Gastrocnemius medialis (tissue), 4 donors: ENCODE data around the gene TMEM200C. TPM values are rescaled to one million over a fixed set of nuclear protein-coding genes. Genes with fewer than 3 reads are reported as not detected.

Source experiments
- ATAC-seq, 2 donors: fragments of 150-250 bp; one replicate each; pipeline ENCODE4 v1.9.1; 2016
- DNase-seq, 2 donors: peaks; one replicate each; pipeline ENCODE4 v3.0.0-alpha.2; 2019
- H3K27ac ChIP-seq, 4 donors: fragments of 200-600 bp; sonication (generic); 1 replicate in 1 of 4; 2 replicates in 3 of 4; pipeline ENCODE4 v1.5.1; 2016 to 2018; ENCODE audit warnings: mild to moderate bottlenecking in 2 of 4, moderate library complexity in 1 of 4
- H3K27me3 ChIP-seq, 3 donors: fragments of 200-600 bp; sonication (generic) in 2 of 3; 1 replicate in 1 of 3; 2 replicates in 2 of 3; pipeline versions ENCODE4 v1.5.1 to v1.6.0; 2016 to 2019; ENCODE audit warnings: mild to moderate bottlenecking in 1 of 3, moderate library complexity in 1 of 3
- H3K36me3 ChIP-seq, 2 donors: fragments of 200-600 bp; sonication (generic) in 1 of 2; one replicate each; pipeline ENCODE4 v1.5.1; 2017 to 2018
- H3K4me1 ChIP-seq, 2 donors: fragments of 200-600 bp; sonication (generic) in 1 of 2; one replicate each; pipeline ENCODE4 v1.5.1; 2016 to 2017; ENCODE audit warnings: mild to moderate bottlenecking in 2 of 2
- H3K4me3 ChIP-seq, 4 donors: fragments of 200-600 bp; sonication (generic) in 3 of 4; 1 replicate in 1 of 4; 2 replicates in 3 of 4; pipeline ENCODE4 v1.5.1; 2016 to 2019; ENCODE audit warnings: mild to moderate bottlenecking in 2 of 4
- H3K9me3 ChIP-seq, 3 donors: fragments of 200-600 bp; sonication (generic) in 2 of 3; 1 replicate in 1 of 3; 2 replicates in 2 of 3; pipeline ENCODE4 v1.5.1; 2016 to 2019
- CTCF ChIP-seq, 5 experiments: fragments of 450-650 bp in 3 of 5; fragments of 200-600 bp in 2 of 5; sonication (generic) in 2 of 5; IDR thresholded peaks in 4 of 5; conservative IDR thresholded peaks in 1 of 5; 1 replicate in 4 of 5; 2 replicates in 1 of 5; pipeline ENCODE4 v1.5.1; 2016 to 2019; ENCODE audit warnings: antibody characterized with exemption in 5 of 5, mild to moderate bottlenecking in 3 of 5, moderate library complexity in 3 of 5
- POLR2A ChIP-seq, 2 donors: fragments of 450-650 bp; IDR thresholded peaks; one replicate each; pipeline ENCODE4 v1.6.1; 2017; ENCODE audit warnings: antibody characterized with exemption in 2 of 2, mild to moderate bottlenecking in 2 of 2, moderate library complexity in 2 of 2
- in situ Hi-C, 4 donors: fragments of 200-750 bp; cut with MboI; loops; one replicate each; pipeline versions ENCODE4 v1.15.0 to v1.8.0; 2017; ENCODE audit warnings: low sequenced_read_pairs in 4 of 4
- intact Hi-C: fragments of 100-400 bp; cut with DNase I; formaldehyde crosslinking; loops from one replicate; pipeline ENCODE4 v1.15.1; 2023; ENCODE audit warnings: low total_unique reads
- total RNA-seq, 4 donors: library from RNA; depleted of rRNA; stranded (reverse); fragments of >200 nt; gene quantifications; one replicate each; pipeline versions ENCODE4 v1.1.0 to v1.2.3, GENCODE V29; 2016

Gene TMEM200C
- total RNA-seq, 4 donors from 2014 or later: 0.07 TPM; not detected in 3

DNA sequence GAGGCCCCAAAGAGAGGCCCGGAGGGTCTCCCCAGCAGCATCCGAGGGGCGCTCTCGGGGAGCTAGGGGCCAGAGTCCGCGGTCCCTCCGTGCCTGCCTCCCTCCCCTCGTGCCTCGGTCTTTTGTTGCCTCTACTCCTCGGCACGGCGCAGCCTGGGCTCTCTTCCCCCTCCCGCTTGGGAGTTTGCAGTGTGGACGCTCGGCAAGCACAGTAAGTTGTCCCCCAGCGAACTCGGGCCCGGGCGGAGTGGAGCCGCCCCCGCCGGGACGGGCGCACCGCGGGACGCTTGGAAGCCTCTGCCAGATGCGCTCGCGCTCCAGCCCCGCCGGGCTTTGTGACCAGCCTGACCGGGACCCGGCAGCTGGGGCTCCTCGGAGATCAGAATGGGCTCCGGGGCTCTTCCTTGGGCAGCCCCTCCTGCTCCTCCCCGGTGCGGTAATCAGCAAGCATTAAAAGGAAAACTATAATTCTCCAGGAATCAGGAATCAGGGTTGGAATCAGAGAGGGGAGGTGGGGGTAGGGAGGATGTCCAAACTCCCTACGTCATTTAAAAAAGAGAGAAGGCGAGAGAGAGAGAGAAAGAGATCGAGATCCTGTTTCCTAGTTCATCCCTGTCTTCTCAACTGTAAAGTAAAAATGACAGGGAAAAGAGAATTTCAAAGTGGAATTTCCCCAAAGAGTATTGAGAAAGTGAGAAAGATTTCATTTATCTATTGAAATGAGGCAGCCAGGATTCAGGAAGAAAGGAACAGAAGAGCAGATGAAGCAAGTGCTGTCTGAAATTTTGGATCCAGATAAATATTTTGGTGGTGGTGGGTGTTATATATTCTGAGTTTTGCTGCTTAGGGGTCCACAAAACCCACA, 786 bp upstream of the TMEM200C start:
- no peaks in the 10 kb centered on the region for H3K36me3 ChIP-seq

DNA sequence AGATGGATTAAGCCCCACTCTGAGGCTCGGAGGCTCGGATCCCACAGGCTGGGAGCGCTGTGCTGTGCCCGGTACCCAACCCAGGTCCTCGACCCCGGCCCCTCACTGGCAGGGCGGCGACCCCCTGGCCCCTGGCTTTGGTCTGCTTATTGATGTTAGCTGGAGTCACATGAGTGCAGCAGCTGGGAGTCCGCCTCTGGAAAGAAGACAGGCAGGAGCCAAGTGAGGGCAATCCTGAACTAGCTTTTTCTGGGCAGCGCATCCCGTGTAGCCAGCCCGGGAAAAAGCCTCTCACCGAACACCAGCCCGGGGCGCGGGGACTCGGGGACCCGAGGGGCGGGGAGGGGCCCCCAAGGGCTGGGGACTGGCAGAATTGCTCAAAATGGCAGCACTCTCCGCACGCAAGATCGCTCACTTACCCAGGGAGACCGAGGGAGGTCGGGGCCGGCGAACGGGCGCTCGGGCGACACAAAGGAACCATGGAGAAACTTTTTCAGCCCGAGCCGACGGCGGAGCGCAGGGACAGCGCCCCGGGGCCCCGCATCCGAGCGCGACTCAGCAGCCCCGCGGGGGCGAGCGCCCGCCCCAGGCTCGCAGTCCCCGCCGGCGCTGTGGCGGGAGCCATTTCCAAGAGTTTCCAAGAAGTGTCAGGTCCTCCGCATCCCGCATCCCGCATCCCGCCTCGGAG, 567 bp downstream of the TMEM200C start:
- in situ Hi-C loops (loop anchor here in 3 of 4 donors (25.0 kb wide), 2 partner anchors 593 to 993 kb away; no protein-coding TSS in a partner anchor), intact Hi-C loops (loop anchor here (10.0 kb wide), 1 partner anchor 290 kb away; no protein-coding TSS in a partner anchor)
- Histone ChIP-seq H3K27ac (no peak overlapping the region), H3K27me3 (peaks cover 57 to 76% (median 72%) of the 10 kb centered on the region in 3 donors), H3K4me1 (peaks cover 0 to 15% of the 10 kb centered on the region in 2 donors), H3K36me3 (no peaks in the 10 kb centered on the region), H3K4me3 (peak overlapping the region; percentile 34 to 42 (median 38)), H3K9me3 (no peaks in the 10 kb centered on the region)
- ATAC-seq: no peak
- DNase-seq: no peak
- TF ChIP-seq CTCF (IDR thresholded peaks at IDR 0.05 in 4 of 5, conservative IDR thresholded peaks at IDR 0.05 in 1 of 5) (no peak), POLR2A (IDR thresholded peaks at IDR 0.05) (no peak)

More for the DNA sequence above, 786 bp upstream of the TMEM200C start:
- TF ChIP-seq POLR2A (IDR thresholded peaks at IDR 0.05) (no peak), CTCF (IDR thresholded peaks at IDR 0.05 in 4 of 5, conservative IDR thresholded peaks at IDR 0.05 in 1 of 5) (no peak)
- no peak for DNase-seq
- intact Hi-C loops (loop anchor here (10.0 kb wide), 1 partner anchor 291 kb away; no protein-coding TSS in a partner anchor), in situ Hi-C loops (loop anchor here in 3 of 4 donors (25.0 kb wide), 2 partner anchors 591 to 991 kb away; no protein-coding TSS in a partner anchor)
- H3K9me3 ChIP-seq: no peaks in the 10 kb centered on the region
- peaks cover 0 to 11% of the 10 kb centered on the region in 2 donors for H3K4me1 ChIP-seq
- H3K4me3 ChIP-seq: peak overlapping the region; percentile 39 to 51 (median 45)
- H3K27ac ChIP-seq: no peak overlapping the region
- no peak for ATAC-seq
- H3K27me3 ChIP-seq: peaks cover 57 to 67% (median 67%) of the 10 kb centered on the region in 3 donors

- no peak for TF ChIP-seq POLR2A (IDR thresholded peaks at IDR 0.05)
- TF ChIP-seq CTCF (IDR thresholded peaks at IDR 0.05 in 4 of 5, conservative IDR thresholded peaks at IDR 0.05 in 1 of 5): no peak
- Histone ChIP-seq H3K27me3 (peaks cover 52 to 78% (median 72%) of the 10 kb centered on the region in 3 donors), H3K4me1 (peaks cover 0 to 15% of the 10 kb centered on the region in 2 donors), H3K27ac (no peak overlapping the region), H3K36me3 (no peaks in the 10 kb centered on the region), H3K9me3 (no peaks in the 10 kb centered on the region), H3K4me3 (peak overlapping the region in 2 of 4 donors; percentile 34 to 40)
- DNase-seq (no peak), ATAC-seq (no peak)
- in situ Hi-C loops (loop anchor here in 3 of 4 donors (25.0 kb wide), 2 partner anchors 593 to 993 kb away; no protein-coding TSS in a partner anchor), intact Hi-C loops (loop anchor here (10.0 kb wide), 1 partner anchor 289 kb away; no protein-coding TSS in a partner anchor)
Observed at GRCh38 chr18:5893956-5894610, 1.2 kb downstream of the TMEM200C start.

DNA sequence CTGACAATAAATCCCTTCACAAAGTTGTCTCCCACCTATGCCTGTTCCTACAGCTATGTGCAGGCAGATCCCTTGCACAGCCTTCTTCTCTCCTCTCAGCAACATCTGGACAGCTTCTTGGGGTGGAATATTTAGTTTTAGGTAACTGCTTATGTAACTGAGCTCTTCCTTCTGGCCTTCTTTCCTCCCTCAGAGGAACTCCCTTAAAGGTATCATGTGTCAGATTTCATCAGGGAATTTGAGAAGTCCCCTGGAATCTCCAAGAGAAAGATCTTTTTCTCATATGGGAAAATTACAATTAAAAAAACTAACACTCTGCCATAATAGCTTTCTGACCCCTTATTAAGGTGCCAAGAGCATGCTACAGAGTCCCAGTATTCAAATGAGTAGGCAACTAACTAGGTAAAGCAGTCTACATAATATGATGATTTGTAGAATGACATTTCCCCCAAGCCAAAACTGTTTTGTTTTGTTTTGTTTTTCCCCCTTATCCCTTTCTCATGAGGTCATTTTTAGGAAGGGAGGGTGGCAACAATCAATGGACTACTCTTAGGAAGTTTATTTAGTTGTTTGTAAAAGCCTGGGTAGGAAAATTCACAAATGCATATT, 2.4 kb downstream of the TMEM200C start:
- no peak for DNase-seq
- no peaks in the 10 kb centered on the region for H3K9me3 ChIP-seq
- H3K4me3 ChIP-seq: peak overlapping the region in 1 of 4 donors; percentile 17
- no peak overlapping the region for H3K27ac ChIP-seq
- no peak for TF ChIP-seq CTCF (IDR thresholded peaks at IDR 0.05 in 4 of 5, conservative IDR thresholded peaks at IDR 0.05 in 1 of 5)
- TF ChIP-seq POLR2A (IDR thresholded peaks at IDR 0.05): no peak
- in situ Hi-C loops (loop anchor here in 3 of 4 donors (25.0 kb wide), 2 partner anchors 594 to 994 kb away; no protein-coding TSS in a partner anchor), intact Hi-C loops (loop anchor here (10.0 kb wide), 1 partner anchor 288 kb away; no protein-coding TSS in a partner anchor)
- no peak for ATAC-seq
- peaks cover 40 to 70% (median 64%) of the 10 kb centered on the region in 3 donors for H3K27me3 ChIP-seq
- no peaks in the 10 kb centered on the region for H3K36me3 ChIP-seq
- peaks cover 0 to 15% of the 10 kb centered on the region in 2 donors for H3K4me1 ChIP-seq
